DOHH2 (cell line): ENCODE measurements around the gene RNF123.

Experiments used
- H3F3A ChIP-seq: fragments of 200-600 bp; sonication (generic), shearing (Covaris generic); 2 replicates; pipeline ENCODE4 v1.6.0; 2016; ENCODE audit warnings: antibody characterized with exemption, mild to moderate bottlenecking; ENCODE audit not compliant: control insufficient read depth, insufficient read depth
- H3K27ac ChIP-seq: fragments of 200-600 bp; sonication (generic); 2 replicates; pipeline ENCODE4 v1.5.1; 2014; ENCODE audit warnings: low read depth, mild to moderate bottlenecking, low read length, moderate library complexity
- H3K27me3 ChIP-seq: fragments of 200-600 bp; sonication (generic); 2 replicates; pipeline ENCODE4 v1.6.1; 2014; ENCODE audit warnings: mild to moderate bottlenecking, low read length, mixed read lengths; ENCODE audit not compliant: control insufficient read depth
- H3K36me3 ChIP-seq: fragments of 200-600 bp; sonication (generic); 2 replicates; pipeline ENCODE4 v1.6.1; 2014; ENCODE audit warnings: mild to moderate bottlenecking, low read length, moderate library complexity, mixed read lengths; ENCODE audit not compliant: control insufficient read depth
- H3K4me1 ChIP-seq: fragments of 200-600 bp; sonication (generic); 2 replicates; pipeline ENCODE4 v1.6.1; 2014; ENCODE audit warnings: mild to moderate bottlenecking, low read length, mixed read lengths; ENCODE audit not compliant: control insufficient read depth
- H3K4me2 ChIP-seq: fragments of 200-600 bp; sonication (generic); 2 replicates; pipeline ENCODE4 v1.6.0; 2014; ENCODE audit warnings: mild to moderate bottlenecking, low read length, moderate library complexity
- H3K4me3 ChIP-seq: fragments of 200-600 bp; sonication (generic); 2 replicates; pipeline ENCODE4 v1.5.1; 2014; ENCODE audit warnings: mild to moderate bottlenecking, low read length, mixed read lengths
- H3K79me2 ChIP-seq: fragments of 200-600 bp; sonication (generic); 2 replicates; pipeline ENCODE4 v1.6.1; 2014; ENCODE audit warnings: mild to moderate bottlenecking, low read length, mixed read lengths; ENCODE audit not compliant: control insufficient read depth
- H3K9me2 ChIP-seq: fragments of 200-600 bp; sonication (generic); replicated peaks from 2 replicates; pipeline ENCODE4 v1.6.1; 2014; ENCODE audit warnings: mild to moderate bottlenecking, low read length, mixed read lengths; ENCODE audit not compliant: control insufficient read depth
- H3K9me3 ChIP-seq: fragments of 200-600 bp; sonication (generic); 2 replicates; pipeline ENCODE4 v1.6.1; 2014; ENCODE audit warnings: antibody characterized with exemption, low read length, mixed read lengths; ENCODE audit not compliant: control insufficient read depth, insufficient read depth
- H4K20me1 ChIP-seq: fragments of 200-600 bp; sonication (generic); 2 replicates; pipeline ENCODE4 v1.6.0; 2014; ENCODE audit warnings: low read depth, mild to moderate bottlenecking, antibody characterized with exemption, low read length, moderate library complexity; ENCODE audit not compliant: control insufficient read depth, insufficient read depth
- EZH2phosphoT487 ChIP-seq: fragments of 200-600 bp; sonication (generic); IDR thresholded peaks from 2 replicates; pipeline ENCODE4 v1.6.1; 2017; ENCODE audit warnings: borderline replicate concordance, mild to moderate bottlenecking, antibody characterized with exemption, low read length, moderate library complexity, mixed read lengths
- TF ChIP-seq, protein P1 (sequence below): fragments of 200-600 bp; sonication (generic); IDR thresholded peaks from one replicate; pipeline ENCODE4 v1.5.1; 2014; ENCODE audit warnings: antibody characterized with exemption, mild to moderate bottlenecking, low read depth, low read length; ENCODE audit not compliant: poor library complexity, severe bottlenecking

RNF123 gene

DNA sequence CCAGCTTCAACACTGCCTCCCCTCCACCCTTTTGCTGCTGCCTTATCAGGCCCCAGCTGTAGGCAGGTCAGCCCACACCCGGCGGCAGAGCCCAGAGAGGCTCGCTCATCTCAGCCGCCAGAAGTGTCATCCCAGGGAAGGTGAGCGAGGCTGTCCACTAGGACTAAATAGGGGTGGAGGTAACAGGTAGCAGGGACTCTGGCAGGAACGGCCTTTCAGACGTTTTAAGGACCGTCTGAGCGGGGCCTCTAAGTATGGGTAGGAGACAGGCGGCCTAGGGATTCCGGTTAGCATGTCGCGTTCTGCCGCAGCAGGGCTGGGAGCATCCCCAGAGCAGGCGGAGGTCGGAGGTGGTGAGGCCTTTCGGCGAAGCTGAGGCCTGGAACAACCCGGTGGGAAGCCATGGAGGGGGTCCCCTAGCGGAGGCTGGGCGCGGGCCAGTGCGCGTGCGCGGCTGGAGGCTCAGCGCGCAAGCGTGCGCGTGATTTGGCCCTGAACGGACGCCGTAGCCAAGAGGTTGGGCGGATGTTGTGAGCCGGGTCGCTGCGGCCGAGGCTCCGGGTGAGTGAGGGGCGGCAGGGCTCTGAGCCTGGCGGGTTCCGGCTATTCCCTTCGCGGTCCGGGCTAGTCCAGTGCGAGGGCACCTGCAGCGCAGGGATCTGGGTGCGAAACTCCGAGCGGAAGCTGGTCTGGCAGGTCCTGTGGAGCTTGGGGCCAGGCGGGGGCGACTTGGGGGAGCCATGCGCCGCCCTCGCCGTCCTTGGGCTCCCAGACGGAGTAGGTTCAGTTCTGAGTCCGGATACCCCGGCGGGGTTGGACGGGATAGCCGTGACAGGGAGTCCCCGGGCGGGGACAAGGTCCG lies at the start of gene RNF123, which contains the start of gene MST1:
RNF123 (plus strand) TSS at position 512 of the 862 bp plus-strand sequence. CDS start 1,609 bp downstream, outside the sequence.
MST1 (minus strand) TSS at position 429 of the 862 bp plus-strand sequence. CDS start 783 bp downstream, outside the sequence.
- Histone ChIP-seq H3K27me3 (no peaks in the 10 kb centered on the region), H3K27ac (peak within 1 kb of the TSS; percentile 34; the same call in 1 of the 2 replicates), H3K9me3 (no peaks in the 10 kb centered on the region), H3K36me3 (0 out of 2 replicates have a peak, but pooled peaks cover 4% of the 10 kb centered on the region), H3F3A (no peaks in the 10 kb centered on the region), H3K79me2 (peaks cover 26% of the 10 kb centered on the region), H3K9me2 (no peaks in the 10 kb centered on the region), H3K4me3 (peak within 1 kb of the TSS; percentile 95), H3K4me2 (peak within 1 kb of the TSS; percentile 88), H4K20me1 (no peaks in the 10 kb centered on the region), H3K4me1 (peaks cover 17% of the 10 kb centered on the region)
- TF ChIP-seq EZH2phosphoT487: no peak
- TF ChIP-seq, protein P1, sequence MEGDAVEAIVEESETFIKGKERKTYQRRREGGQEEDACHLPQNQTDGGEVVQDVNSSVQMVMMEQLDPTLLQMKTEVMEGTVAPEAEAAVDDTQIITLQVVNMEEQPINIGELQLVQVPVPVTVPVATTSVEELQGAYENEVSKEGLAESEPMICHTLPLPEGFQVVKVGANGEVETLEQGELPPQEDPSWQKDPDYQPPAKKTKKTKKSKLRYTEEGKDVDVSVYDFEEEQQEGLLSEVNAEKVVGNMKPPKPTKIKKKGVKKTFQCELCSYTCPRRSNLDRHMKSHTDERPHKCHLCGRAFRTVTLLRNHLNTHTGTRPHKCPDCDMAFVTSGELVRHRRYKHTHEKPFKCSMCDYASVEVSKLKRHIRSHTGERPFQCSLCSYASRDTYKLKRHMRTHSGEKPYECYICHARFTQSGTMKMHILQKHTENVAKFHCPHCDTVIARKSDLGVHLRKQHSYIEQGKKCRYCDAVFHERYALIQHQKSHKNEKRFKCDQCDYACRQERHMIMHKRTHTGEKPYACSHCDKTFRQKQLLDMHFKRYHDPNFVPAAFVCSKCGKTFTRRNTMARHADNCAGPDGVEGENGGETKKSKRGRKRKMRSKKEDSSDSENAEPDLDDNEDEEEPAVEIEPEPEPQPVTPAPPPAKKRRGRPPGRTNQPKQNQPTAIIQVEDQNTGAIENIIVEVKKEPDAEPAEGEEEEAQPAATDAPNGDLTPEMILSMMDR: peak; percentile 46

DNA sequence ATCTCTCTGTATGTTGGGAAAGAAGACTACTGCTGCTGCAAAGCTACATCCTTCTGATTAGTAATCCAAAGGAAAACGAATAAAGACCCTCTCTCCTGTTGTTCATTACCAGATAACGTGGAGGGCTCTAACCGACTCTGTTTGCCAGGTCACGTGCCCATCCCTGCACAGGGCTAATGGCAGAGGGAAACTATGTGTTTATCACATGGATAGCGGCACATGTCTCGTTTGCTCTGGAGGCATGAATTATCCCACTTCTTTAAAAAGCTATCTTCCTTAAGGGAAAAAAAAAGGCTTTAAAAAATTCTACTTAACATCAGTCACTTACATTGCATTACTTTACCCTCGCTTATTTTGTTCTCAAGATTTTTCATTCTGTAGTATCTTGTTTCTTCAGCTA lies 48.1 kb upstream of the RNF123 start:
- no peak for TF ChIP-seq EZH2phosphoT487
- TF ChIP-seq, protein P1: no peak
- no peaks in the 10 kb centered on the region for H4K20me1 ChIP-seq
- H3F3A ChIP-seq: no peaks in the 10 kb centered on the region
- no peak overlapping the region for H3K4me3 ChIP-seq
- H3K9me3 ChIP-seq: no peaks in the 10 kb centered on the region
- no peak overlapping the region for H3K4me2 ChIP-seq
- H3K4me1 ChIP-seq: no peaks in the 10 kb centered on the region
- H3K27me3 ChIP-seq: peaks cover 18% of the 10 kb centered on the region
- no peak overlapping the region for H3K27ac ChIP-seq
- no peaks in the 10 kb centered on the region for H3K9me2 ChIP-seq
- no peaks in the 10 kb centered on the region for H3K36me3 ChIP-seq
- H3K79me2 ChIP-seq: no peaks in the 10 kb centered on the region

DNA sequence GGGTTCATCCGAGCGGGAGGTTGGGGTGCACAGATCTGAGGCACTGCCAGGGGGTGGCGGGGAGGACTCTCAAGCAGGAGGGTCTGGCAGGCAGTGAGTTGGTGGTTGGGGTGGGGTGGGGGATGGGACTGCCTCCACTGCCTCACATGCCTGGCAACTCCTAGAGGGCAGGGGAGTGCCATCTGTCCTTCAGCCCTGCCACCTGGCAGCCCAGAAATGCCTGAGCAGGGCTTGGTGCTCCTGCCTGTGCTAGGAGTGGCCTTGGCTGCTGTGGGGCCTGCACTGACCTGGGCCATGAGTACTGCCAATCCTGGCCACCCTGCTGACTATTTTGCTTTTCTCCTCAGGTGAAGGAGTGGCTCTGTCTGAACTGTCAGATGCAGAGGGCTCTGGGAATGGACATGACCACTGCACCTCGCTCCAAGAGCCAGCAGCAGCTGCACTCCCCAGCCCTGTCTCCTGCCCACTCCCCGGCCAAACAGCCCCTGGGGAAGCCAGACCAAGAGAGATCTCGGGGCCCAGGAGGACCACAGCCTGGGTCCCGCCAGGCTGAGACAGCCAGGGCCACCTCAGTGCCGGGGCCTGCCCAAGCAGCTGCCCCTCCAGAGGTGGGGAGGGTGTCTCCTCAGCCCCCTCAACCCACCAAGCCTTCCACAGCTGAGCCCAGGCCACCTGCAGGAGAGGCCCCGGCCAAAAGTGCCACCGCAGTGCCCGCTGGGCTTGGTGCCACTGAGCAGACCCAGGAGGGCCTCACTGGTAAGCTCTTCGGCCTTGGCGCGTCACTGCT lies 47.2 kb upstream of the RNF123 start:
- no peak for TF ChIP-seq EZH2phosphoT487
- TF ChIP-seq, protein P1: no peak
- Histone ChIP-seq H3K27me3 (peaks cover 14% of the 10 kb centered on the region), H3K36me3 (no peaks in the 10 kb centered on the region)

More for the DNA sequence above, 47.2 kb upstream of the RNF123 start:
- Histone ChIP-seq H3K9me2 (no peaks in the 10 kb centered on the region), H3K4me2 (no peak overlapping the region), H3F3A (no peaks in the 10 kb centered on the region), H3K27ac (no peak overlapping the region), H4K20me1 (no peaks in the 10 kb centered on the region), H3K4me3 (no peak overlapping the region), H3K9me3 (no peaks in the 10 kb centered on the region), H3K4me1 (no peaks in the 10 kb centered on the region), H3K79me2 (no peaks in the 10 kb centered on the region)
